ENCODE measurements around the gene MKS1.

MKS1 gene

DNA sequence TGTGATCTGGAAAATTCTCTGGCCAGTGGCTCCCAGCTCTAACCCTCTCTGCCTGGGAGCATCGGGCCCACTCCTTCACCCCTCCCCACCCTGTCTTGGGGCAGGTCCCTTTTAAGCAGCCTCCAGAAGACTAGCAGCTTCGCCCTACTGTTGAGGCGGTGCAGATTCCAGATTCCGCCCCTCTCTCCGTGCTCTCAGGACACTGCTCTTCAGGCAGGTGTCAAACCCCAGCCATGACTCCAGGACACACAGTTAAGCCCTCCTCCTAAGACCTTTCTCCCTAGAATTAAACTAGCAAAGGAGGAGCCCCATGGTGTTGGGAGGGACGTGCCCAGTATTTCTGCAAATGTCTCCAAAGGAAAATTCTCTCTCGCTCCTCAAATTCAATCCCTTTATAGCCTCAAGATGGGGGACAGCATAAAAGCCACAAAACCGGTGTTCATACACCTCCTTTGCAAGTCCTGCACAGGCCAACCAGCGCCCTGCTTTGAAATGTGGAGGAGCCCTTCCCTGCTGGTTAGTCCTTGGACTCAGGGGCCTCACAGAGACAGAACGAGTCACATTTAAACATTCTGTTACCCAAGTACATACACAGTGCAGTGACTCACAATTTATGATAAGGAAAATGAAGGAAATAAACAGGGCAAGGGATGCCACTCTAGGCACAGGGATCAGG lies 26.5 kb upstream of the MKS1 start:
- Histone ChIP-seq H3F3A (ENCODE audit: low read depth) (no peaks in the 10 kb centered on the region), H2AFZ (ENCODE audit: low read length) (no peak overlapping the region), H3K4me3 (ENCODE audit: low read length, poor library complexity, severe bottlenecking) (no peak overlapping the region), H3K27me3 (ENCODE audit: insufficient read depth, low read length, poor library complexity, severe bottlenecking) (no peaks in the 10 kb centered on the region), H3K9ac (ENCODE audit: low read depth, low read length, poor library complexity, severe bottlenecking) (no peak overlapping the region), H3K79me2 (ENCODE audit: insufficient read depth, low read length) (no peaks in the 10 kb centered on the region), H3K36me3 (ENCODE audit: insufficient read depth, low read length) (no peaks in the 10 kb centered on the region), H3K4me1 (ENCODE audit: insufficient read depth, low read length, poor library complexity, severe bottlenecking) (peaks cover 9% of the 10 kb centered on the region), H3K9me3 (ENCODE audit: insufficient read depth, low read depth, low read length) (no peaks in the 10 kb centered on the region), H3K4me2 (ENCODE audit: low read depth, low read length, poor library complexity, severe bottlenecking) (no peak overlapping the region), H3K9me2 (replicated peaks; ENCODE audit: low read depth, low read length) (no peaks in the 10 kb centered on the region), H4K20me1 (ENCODE audit: insufficient read depth, low read length, poor library complexity, severe bottlenecking) (no peaks in the 10 kb centered on the region)
- TF ChIP-seq, protein P1, sequence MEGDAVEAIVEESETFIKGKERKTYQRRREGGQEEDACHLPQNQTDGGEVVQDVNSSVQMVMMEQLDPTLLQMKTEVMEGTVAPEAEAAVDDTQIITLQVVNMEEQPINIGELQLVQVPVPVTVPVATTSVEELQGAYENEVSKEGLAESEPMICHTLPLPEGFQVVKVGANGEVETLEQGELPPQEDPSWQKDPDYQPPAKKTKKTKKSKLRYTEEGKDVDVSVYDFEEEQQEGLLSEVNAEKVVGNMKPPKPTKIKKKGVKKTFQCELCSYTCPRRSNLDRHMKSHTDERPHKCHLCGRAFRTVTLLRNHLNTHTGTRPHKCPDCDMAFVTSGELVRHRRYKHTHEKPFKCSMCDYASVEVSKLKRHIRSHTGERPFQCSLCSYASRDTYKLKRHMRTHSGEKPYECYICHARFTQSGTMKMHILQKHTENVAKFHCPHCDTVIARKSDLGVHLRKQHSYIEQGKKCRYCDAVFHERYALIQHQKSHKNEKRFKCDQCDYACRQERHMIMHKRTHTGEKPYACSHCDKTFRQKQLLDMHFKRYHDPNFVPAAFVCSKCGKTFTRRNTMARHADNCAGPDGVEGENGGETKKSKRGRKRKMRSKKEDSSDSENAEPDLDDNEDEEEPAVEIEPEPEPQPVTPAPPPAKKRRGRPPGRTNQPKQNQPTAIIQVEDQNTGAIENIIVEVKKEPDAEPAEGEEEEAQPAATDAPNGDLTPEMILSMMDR (conservative IDR thresholded peaks at IDR 0.05; ENCODE audit: low read length) = no peak

DNA sequence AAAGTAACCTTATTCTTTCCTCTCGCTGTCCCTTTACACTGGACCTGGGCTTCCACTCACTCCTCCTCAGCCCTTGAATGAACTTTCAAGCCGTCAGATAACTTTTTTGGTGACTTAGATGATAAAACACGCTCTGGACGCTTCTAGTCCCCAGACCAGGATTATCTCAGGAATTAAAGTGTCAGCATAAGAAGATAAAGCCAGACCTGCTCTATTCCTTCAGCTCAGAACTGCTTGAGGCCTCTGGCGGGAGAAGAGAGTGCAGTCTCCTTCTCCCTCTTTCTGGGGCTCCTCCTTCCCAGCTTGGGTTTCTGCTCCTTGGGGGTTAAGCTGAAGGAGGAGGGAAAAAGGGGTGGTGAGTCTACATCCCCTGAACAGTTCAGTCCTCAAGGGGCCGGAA lies 25.9 kb upstream of the MKS1 start:
- no peaks in the 10 kb centered on the region for H3K79me2 ChIP-seq (ENCODE audit: insufficient read depth, low read length)
- no peaks in the 10 kb centered on the region for H3K9me2 ChIP-seq (replicated peaks; ENCODE audit: low read depth, low read length)
- no peaks in the 10 kb centered on the region for H3K27me3 ChIP-seq (ENCODE audit: insufficient read depth, low read length, poor library complexity, severe bottlenecking)
- no peak overlapping the region for H3K4me3 ChIP-seq (ENCODE audit: low read length, poor library complexity, severe bottlenecking)
- no peaks in the 10 kb centered on the region for H4K20me1 ChIP-seq (ENCODE audit: insufficient read depth, low read length, poor library complexity, severe bottlenecking)
- H3K9me3 ChIP-seq (ENCODE audit: insufficient read depth, low read depth, low read length) = no peaks in the 10 kb centered on the region
- no peaks in the 10 kb centered on the region for H3F3A ChIP-seq (ENCODE audit: low read depth)
- no peak overlapping the region for H3K4me2 ChIP-seq (ENCODE audit: low read depth, low read length, poor library complexity, severe bottlenecking)
- no peak overlapping the region for H2AFZ ChIP-seq (ENCODE audit: low read length)
- no peak overlapping the region for H3K9ac ChIP-seq (ENCODE audit: low read depth, low read length, poor library complexity, severe bottlenecking)
- no peaks in the 10 kb centered on the region for H3K36me3 ChIP-seq (ENCODE audit: insufficient read depth, low read length)
- TF ChIP-seq, protein P1 (conservative IDR thresholded peaks at IDR 0.05; ENCODE audit: low read length) = no peak
- no peak for TF ChIP-seq EZH2phosphoT487 (IDR thresholded peaks at IDR 0.05; ENCODE audit: borderline replicate concordance)
- peaks cover 9% of the 10 kb centered on the region for H3K4me1 ChIP-seq (ENCODE audit: insufficient read depth, low read length, poor library complexity, severe bottlenecking)

DNA sequence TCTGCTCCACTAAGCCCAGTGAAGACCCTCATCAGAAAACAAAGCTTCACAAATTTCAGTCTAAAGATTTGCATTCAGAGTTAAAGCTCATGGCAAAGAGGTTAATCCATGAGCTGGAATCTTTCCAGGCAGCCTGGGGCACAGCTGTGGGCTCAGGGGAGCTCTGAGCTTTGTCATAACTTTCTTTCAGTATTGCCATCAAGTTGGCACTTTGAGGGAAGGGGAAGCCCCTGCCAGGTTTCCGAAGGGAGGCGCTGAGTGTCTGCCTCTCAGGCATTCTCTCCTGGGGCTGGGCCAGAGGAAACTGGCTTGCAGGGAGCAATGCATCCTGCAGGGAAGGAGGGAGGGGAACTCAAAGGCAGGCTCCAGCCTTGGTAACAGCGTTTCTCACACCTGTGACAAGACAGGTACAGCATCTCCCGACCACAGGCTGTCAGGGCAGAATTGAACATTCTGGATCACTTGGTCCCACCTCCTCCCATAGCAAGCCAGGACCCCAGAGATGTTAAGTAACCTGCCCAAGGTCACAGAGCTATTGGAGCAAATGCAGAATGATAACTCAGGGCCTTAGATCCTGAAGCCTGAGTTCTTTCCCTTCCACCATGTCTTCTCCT lies 23.2 kb upstream of the MKS1 start:
- H2AFZ ChIP-seq (ENCODE audit: low read length) = no peak overlapping the region
- H3K4me2 ChIP-seq (ENCODE audit: low read depth, low read length, poor library complexity, severe bottlenecking) = no peak overlapping the region
- H3K27me3 ChIP-seq (ENCODE audit: insufficient read depth, low read length, poor library complexity, severe bottlenecking) = no peaks in the 10 kb centered on the region

More for the DNA sequence above, 23.2 kb upstream of the MKS1 start:
- no peaks in the 10 kb centered on the region for H4K20me1 ChIP-seq (ENCODE audit: insufficient read depth, low read length, poor library complexity, severe bottlenecking)
- H3K36me3 ChIP-seq (ENCODE audit: insufficient read depth, low read length) = no peaks in the 10 kb centered on the region
- H3K4me3 ChIP-seq (ENCODE audit: low read length, poor library complexity, severe bottlenecking) = no peak overlapping the region
- H3K79me2 ChIP-seq (ENCODE audit: insufficient read depth, low read length) = no peaks in the 10 kb centered on the region
- TF ChIP-seq EZH2phosphoT487 (IDR thresholded peaks at IDR 0.05; ENCODE audit: borderline replicate concordance) = no peak
- TF ChIP-seq, protein P1 (conservative IDR thresholded peaks at IDR 0.05; ENCODE audit: low read length) = no peak
- no peaks in the 10 kb centered on the region for H3F3A ChIP-seq (ENCODE audit: low read depth)
- no peak overlapping the region for H3K9ac ChIP-seq (ENCODE audit: low read depth, low read length, poor library complexity, severe bottlenecking)
- H3K9me3 ChIP-seq (ENCODE audit: insufficient read depth, low read depth, low read length) = no peaks in the 10 kb centered on the region
- no peaks in the 10 kb centered on the region for H3K9me2 ChIP-seq (replicated peaks; ENCODE audit: low read depth, low read length)
- H3K4me1 ChIP-seq (ENCODE audit: insufficient read depth, low read length, poor library complexity, severe bottlenecking) = no peaks in the 10 kb centered on the region
